Mucosa of rectum (tissue), 2 donors: Measurements from ENCODE around the gene MYL2.
"Not testable (repeated sequence)": the region's sequence is repeated elsewhere in the genome, so short reads cannot be mapped to it uniquely, and the experiment has no call there.

Experiments used
- H3K27ac ChIP-seq, 2 donors: one replicate each; pipeline ENCODE4 v1.7.0; 2013; ENCODE audit warnings: inconsistent platforms in 2 of 2, low read depth in 2 of 2, low read length in 2 of 2
- H3K27me3 ChIP-seq, 2 donors: one replicate each; pipeline ENCODE4 v1.7.0; 2013; ENCODE audit warnings: low read length in 2 of 2; ENCODE audit not compliant: control insufficient read depth in 2 of 2, insufficient read depth in 2 of 2
- H3K36me3 ChIP-seq, 2 donors: one replicate each; pipeline ENCODE4 v1.7.0; 2013; ENCODE audit warnings: low read length in 2 of 2; ENCODE audit not compliant: control insufficient read depth in 2 of 2, insufficient read depth in 2 of 2
- H3K4me1 ChIP-seq, 2 donors: one replicate each; pipeline ENCODE4 v1.7.0; 2013; ENCODE audit warnings: low read length in 2 of 2, mild to moderate bottlenecking in 1 of 2; ENCODE audit not compliant: control insufficient read depth in 2 of 2, insufficient read depth in 2 of 2
- H3K4me3 ChIP-seq, 2 donors: one replicate each; pipeline ENCODE4 v1.7.0; 2013; ENCODE audit warnings: low read length in 2 of 2
- H3K9ac ChIP-seq, 2 donors: one replicate each; pipeline ENCODE4 v1.7.0; 2013; ENCODE audit warnings: low read length in 2 of 2, low read depth in 1 of 2, mild to moderate bottlenecking in 1 of 2
- H3K9me3 ChIP-seq, 2 donors: one replicate each; pipeline ENCODE4 v1.7.0; 2013; ENCODE audit warnings: low read length in 2 of 2; ENCODE audit not compliant: control insufficient read depth in 2 of 2
- donor health status: healthy.
- donor health status: Normal muscosa, but diverticular disease.

The MYL2 gene, protein sequence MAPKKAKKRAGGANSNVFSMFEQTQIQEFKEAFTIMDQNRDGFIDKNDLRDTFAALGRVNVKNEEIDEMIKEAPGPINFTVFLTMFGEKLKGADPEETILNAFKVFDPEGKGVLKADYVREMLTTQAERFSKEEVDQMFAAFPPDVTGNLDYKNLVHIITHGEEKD

DNA sequence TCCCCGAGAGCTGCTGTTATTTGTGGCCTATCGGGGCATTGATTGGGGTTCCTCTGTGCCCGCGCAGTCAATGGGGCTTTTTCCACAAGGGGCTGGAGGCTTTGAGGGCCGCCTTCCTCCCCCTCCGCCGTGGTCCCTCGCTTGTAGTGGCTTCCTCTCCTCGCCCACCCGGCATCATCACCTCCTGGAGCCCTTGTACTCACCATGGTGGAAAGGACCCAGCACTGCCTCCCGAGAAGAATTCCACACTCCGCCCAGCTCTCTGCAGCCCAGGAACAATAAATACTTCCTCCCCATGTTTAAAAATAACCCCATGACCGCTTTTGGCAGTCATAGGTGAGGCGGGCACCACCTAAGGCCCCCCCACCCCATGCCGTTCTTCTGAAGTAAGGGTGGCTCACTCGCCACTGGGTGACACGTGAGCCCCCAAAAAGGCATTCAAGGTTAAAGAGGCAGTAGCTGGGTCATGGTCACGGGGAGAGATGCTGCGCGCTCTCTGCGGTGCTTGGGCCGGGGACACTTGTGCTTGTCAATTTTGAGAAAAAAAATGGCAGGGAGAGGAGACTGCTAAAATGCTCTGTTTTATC is at the start of gene MYL2:
TSS of gene MYL2 (minus strand) at position 256 of the 587 bp plus-strand sequence. CDS start at position 206, 50 bp downstream.
- no peak within 1 kb of the TSS for H3K4me3 ChIP-seq
- no peaks in the 10 kb centered on the region for H3K36me3 ChIP-seq
- H3K27ac ChIP-seq = no peak within 1 kb of the TSS
- peaks cover 0 to 4% of the 10 kb centered on the region in 2 donors for H3K27me3 ChIP-seq
- H3K9ac ChIP-seq = no peak within 1 kb of the TSS
- no peaks in the 10 kb centered on the region for H3K4me1 ChIP-seq
- H3K9me3 ChIP-seq = no peaks in the 10 kb centered on the region

DNA sequence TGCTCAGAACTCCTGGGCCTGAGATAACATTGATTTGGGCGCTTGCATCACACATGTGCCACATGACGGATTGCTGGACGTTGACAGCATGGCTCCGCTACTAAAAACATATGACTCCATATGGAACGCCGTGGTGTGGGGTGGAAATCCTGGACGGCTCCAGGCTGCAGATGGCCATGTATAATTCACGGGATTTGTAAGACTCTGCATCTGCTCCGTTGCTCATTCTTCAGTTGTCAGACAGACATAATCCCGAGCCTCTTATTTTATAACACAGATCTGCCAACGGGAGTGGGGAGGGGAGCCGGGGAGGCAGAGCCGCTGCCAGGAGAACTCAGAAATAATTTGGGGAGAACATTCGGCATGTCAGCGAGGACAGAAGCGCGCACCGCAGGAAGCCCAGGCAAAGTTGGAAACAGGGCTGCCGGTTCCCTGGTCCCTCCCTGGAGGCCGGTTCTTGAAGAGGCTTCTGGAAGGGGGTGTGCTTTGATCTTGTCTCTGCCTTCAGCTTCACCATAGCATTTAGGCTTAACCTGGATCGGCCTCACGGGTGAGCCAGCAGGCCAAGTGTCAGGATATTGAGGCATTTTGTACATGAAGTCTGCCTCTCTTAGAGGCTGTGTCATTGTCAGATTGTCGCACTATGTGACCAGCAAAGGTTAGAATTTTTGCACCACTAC is 45.8 kb upstream of the MYL2 start:
- no peaks in the 10 kb centered on the region for H3K27me3 ChIP-seq

DNA sequence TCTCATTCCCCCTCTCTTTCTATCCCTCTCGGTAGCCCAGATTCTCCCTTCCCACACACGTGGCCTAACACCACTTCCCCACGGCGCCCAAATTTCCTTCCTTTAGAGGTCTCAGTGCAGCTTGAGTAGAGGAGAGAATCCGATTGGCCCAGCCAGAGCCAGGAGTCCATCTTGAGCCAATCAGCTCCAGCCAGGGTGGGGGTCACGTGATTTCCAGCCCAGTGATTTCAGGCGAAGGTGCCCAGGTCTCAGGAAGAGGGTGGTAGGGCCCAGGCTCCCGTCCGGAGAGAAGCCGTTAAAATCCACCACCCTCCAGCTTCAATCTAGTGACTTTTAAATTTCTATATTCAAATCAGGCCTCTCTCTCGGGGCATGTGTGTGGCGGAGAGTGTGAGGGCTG is 45.2 kb upstream of the MYL2 start:
- Histone ChIP-seq H3K27ac (no peak overlapping the region), H3K4me1 (no peaks in the 10 kb centered on the region), H3K4me3 (no peak overlapping the region), H3K27me3 (no peaks in the 10 kb centered on the region), H3K36me3 (no peaks in the 10 kb centered on the region), H3K9ac (no peak overlapping the region), H3K9me3 (no peaks in the 10 kb centered on the region)

More for the DNA sequence above, 45.8 kb upstream of the MYL2 start:
- Histone ChIP-seq H3K4me3 (no peak overlapping the region), H3K27ac (no peak overlapping the region), H3K9me3 (no peaks in the 10 kb centered on the region), H3K36me3 (no peaks in the 10 kb centered on the region), H3K4me1 (no peaks in the 10 kb centered on the region), H3K9ac (no peak overlapping the region)

DNA sequence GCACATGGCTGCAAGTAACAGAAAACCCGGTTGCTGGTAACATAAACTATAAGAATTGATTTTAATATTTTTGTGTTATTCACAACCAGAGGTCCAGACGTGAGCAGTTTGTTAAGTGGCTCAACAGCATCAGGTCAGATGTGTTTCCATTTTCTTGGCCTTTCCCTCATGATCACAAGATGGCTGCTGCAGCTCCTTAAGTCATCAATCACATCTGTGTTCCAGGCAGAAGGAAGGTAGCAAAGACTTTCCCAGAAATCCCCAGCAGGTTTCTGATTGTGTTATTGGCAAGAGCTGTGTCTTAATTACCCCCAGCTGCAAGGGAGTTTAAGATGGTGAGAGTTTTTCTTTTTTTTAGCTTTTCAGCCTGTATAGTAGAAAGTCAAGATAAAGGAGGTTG is 40.4 kb upstream of the MYL2 start:
- Histone ChIP-seq H3K9me3 (no peaks in the 10 kb centered on the region), H3K4me3 (no peak overlapping the region), H3K4me1 (no peaks in the 10 kb centered on the region), H3K36me3 (no peaks in the 10 kb centered on the region), H3K27ac (no peak overlapping the region), H3K9ac (no peak overlapping the region), H3K27me3 (peaks cover 0 to 2% of the 10 kb centered on the region in 2 donors)

DNA sequence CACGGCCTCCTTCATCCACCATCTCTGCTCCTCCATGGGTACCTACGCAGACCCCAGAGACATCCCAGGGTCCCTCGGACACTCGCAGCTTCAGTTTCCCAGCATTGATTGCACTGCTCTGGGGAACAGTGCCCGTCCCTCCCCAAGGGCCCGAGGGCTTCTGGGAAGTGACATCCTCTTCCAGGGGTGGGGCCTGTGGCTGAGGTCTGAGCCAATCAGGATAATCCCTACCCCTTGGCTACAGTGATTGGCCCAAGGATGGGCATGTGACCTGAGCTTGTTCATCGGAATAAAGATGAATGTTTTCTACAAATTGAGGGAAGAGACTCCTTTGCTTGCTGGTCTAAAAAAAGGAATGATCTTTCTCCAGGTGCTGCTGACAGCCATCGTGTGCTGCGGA is 37.3 kb upstream of the MYL2 start:
- peaks cover 0 to 2% of the 10 kb centered on the region in 2 donors for H3K9me3 ChIP-seq
- peaks cover 0 to 2% of the 10 kb centered on the region in 2 donors for H3K27me3 ChIP-seq
- no peak overlapping the region for H3K4me3 ChIP-seq
- H3K9ac ChIP-seq = no peak overlapping the region
- no peaks in the 10 kb centered on the region for H3K4me1 ChIP-seq
- H3K36me3 ChIP-seq = no peaks in the 10 kb centered on the region
- H3K27ac ChIP-seq = no peak overlapping the region

DNA sequence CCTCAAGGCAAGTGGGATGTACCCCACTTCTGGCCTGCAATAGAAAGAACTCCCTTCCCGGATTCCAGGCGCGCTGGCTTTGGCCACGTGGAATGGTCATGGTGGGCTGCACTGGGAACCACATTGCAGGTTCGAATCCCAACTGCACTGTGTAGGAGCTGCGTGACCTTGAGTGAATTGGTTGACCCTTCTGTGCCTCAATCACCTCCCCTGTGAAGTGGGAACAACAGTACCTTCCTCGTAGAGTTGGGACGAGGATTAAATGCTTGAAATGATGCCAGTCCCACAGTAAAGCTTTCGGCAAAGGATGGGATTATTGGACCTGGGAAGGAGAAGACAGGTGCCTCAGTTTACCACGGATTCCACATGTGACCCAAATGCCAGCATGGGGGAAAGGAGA is 36.8 kb upstream of the MYL2 start:
- peaks cover 0 to 2% of the 10 kb centered on the region in 2 donors for H3K9me3 ChIP-seq
- no peaks in the 10 kb centered on the region for H3K36me3 ChIP-seq
- H3K4me1 ChIP-seq = no peaks in the 10 kb centered on the region
- no peak overlapping the region for H3K27ac ChIP-seq
- peaks cover 0 to 2% of the 10 kb centered on the region in 2 donors for H3K27me3 ChIP-seq
- H3K4me3 ChIP-seq = no peak overlapping the region
- H3K9ac ChIP-seq = no peak overlapping the region

DNA sequence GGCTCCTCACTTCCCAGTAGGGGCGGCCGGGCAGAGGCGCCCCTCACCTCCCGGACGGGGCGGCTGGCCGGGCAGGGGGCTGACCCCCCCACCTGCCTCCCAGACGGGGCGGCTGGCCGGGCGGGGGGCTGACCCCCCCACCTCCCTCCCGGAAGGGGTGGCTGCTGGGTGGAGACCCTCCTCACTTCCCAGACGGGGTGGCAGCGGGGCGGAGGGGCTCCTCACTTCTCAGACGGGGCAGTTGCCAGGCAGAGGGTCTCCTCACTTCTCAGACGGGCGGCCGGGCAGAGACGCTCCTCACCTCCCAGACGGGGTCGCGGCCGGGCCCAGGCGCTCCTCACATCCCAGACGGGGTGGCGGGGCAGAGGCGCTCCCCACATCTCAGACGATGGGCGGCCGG is 30.5 kb upstream of the MYL2 start:
- not testable (repeated sequence) for H3K27ac ChIP-seq, H3K9ac ChIP-seq, H3K36me3 ChIP-seq, H3K4me3 ChIP-seq, H3K27me3 ChIP-seq, H3K4me1 ChIP-seq, H3K9me3 ChIP-seq

DNA sequence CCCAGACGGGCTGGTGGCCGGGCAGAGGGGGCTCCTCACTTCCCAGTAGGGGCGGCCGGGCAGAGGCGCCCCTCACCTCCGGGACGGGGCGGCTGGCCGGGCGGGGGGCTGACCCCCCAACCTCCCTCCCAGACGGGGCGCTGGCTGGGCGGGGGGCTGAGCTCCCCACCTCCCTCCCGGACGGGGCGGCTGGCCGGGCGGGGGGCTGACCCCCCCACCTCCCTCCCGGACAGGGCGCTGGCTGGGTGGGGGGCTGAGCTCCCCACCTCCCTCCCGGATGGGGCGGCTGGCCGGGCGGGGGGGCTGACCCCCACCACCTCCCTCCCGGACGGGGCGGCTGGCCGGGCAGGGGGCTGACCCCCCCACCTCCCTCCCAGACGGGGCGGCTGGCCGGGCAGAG is 30.1 kb upstream of the MYL2 start:
- not testable (repeated sequence) for H3K4me3 ChIP-seq, H3K36me3 ChIP-seq, H3K4me1 ChIP-seq, H3K9me3 ChIP-seq, H3K27me3 ChIP-seq, H3K27ac ChIP-seq, H3K9ac ChIP-seq

DNA sequence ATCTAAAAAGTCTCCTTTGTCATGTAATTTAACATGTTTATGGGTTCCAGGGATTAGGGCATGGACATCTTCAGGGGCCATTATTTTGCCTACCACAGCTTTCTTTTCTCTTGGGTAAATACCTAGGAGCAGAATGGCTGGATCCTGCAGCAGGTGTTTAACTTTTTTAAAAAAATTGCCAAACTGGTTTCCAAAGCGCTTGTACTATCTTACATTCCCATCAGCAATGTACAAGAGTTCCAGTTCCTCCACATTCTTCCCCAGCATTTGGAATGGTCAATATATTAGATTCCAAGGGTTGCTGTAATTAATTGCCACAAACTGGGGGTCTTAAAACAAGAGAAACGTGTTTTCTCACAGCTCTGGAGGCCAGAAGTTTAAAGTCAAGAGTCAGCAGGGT is 27.7 kb upstream of the MYL2 start:
- Histone ChIP-seq H3K27me3 (no peaks in the 10 kb centered on the region), H3K27ac (no peak overlapping the region), H3K36me3 (no peaks in the 10 kb centered on the region), H3K9ac (no peak overlapping the region), H3K4me1 (no peaks in the 10 kb centered on the region), H3K4me3 (no peak overlapping the region), H3K9me3 (peaks cover 0 to 3% of the 10 kb centered on the region in 2 donors)

DNA sequence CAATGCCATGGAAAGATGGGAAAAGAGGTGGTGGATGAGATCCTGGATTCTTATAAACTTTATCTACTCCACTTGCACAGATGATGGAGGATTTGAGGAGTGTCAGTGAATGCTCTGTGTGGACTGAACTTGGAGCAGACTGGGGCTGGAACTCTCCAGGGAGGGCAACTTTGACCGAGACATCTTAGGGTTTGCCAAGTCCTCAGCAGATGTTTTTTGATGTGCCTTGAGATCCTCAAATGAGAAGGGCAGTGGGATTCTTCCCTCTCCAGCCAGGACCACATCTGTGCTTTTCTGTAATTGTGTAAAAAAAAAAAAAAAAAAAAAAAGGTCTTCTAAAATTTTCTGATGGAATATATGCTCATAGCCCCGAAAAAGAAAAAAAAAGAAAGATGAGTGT is 23.0 kb upstream of the MYL2 start:
- H3K9ac ChIP-seq = no peak overlapping the region
- H3K9me3 ChIP-seq = peaks cover 0 to 3% of the 10 kb centered on the region in 2 donors
- no peak overlapping the region for H3K4me3 ChIP-seq
- H3K27me3 ChIP-seq = peaks cover 0 to 2% of the 10 kb centered on the region in 2 donors
- H3K36me3 ChIP-seq = no peaks in the 10 kb centered on the region
- H3K4me1 ChIP-seq = no peaks in the 10 kb centered on the region
- no peak overlapping the region for H3K27ac ChIP-seq
